HG03175 (cell line): ENCODE data around the gene TMEM35B.
"Not testable (repeated sequence)": the region's sequence is repeated elsewhere in the genome, so short reads cannot be mapped to it uniquely, and the experiment has no call there.

Source experiments
- ATAC-seq: cut with Tn5 transposase; IDR thresholded peaks from one replicate; pipeline ENCODE4 v1.9.1; 2021; ENCODE audit warnings: mild to moderate bottlenecking, moderate library complexity; ENCODE audit not compliant: unreplicated experiment

The TMEM35B gene

DNA sequence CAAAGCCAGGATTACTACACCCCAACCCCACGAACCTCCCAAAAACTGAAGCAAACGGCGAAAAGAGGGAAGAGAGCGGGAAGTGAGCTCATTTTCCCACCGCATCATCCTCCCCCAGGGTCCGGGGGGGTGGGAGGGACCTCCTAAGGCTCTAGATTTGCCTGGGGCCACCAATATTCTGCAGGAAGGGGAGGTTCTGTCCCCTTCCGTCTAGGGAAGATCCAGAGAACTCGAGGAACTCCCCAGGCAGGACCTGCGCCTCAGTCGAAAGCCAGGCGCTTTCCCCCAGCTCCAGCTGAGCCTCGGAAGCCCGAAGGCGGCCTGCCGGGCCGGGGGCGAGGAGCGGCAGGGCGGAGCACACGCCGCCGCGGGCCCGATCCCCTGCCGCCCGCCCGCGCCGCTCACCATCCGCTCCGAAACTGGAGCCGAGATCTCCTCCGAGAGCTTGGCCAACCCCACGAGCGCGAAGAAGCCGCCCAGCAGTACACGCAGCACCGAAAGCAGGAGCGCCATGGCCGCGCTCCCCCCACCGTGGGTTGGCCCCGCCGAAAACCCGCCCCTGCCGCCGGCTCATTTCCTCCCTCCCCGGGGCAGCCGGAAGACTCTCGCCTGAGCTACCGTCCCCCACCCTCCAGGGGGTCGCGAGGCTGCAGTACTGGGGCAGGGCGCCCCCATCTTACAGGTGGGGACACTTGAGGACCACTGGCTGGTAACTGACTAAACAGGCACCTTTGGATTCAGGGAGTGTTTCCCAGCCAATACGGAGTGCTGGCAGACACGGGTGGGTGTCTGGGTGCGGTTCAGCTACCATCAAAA, at the start of gene TMEM35B:
TMEM35B (minus strand) TSS at position 555 of the 816 bp plus-strand sequence; CDS start at position 513, 42 bp downstream.
- peak; percentile 82 for ATAC-seq

- ATAC-seq: no peak
Measured at GRCh38 chr1:35033346-35033745, 48.2 kb upstream of the TMEM35B start.

- ATAC-seq: no peak
Measured at GRCh38 chr1:35032384-35032739, 47.2 kb upstream of the TMEM35B start.

DNA sequence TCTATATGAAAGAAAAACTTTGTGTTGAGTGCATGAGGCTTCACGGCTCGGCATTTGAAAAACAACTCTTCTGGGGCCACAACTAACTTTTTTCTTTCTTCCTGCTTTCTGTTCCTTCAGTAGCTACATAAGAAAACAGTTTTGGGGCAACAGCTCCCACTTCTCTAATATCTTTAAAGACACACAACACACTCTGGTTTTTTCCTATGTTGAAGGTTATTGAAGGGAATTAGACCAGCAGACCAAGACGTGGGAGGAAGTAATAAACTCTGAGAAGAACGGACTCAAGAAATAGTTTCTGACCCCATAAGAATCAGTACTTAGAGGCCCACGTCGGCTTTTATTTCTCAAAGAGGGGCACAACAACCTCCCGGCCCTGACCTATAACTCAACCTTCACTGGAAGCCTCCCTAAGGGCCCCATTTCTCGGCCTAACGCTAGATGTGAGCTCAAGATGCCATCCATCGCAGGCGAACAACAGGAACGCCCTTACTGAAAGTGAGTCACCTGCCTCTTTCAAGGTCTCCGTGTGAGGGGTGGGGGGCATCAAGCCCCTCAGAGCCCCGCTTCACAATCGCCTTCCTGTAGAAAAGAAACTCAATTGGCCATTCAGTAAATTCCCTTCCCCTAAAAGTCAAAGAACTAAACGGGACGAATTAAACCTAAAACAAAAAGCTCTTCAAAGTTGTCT, 45.8 kb upstream of the TMEM35B start:
- ATAC-seq: no peak

- no peak for ATAC-seq
Measured at GRCh38 chr1:35030338-35030737, 45.2 kb upstream of the TMEM35B start.

DNA sequence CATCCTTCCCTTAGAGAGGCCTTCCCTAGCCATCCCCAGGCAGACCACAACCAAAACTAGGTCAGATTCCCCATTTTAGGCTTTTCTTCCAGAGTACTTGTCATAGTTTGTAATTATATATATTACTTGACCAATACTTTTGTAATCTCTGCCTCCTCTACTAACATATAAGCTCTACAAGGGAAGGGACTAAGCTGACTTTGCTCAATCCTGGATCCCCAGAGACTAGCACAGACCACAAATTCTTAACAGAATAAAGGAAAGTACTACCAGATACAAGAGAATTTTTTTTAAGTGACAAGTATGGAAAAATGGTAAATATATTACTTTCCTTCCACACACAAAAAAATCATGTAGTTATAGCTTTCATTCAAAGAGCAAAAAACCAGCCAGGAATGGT, 44.6 kb upstream of the TMEM35B start:
- no peak for ATAC-seq

GRCh38 chr1:35016406-35016805, 31.3 kb upstream of the TMEM35B start:
- no peak for ATAC-seq

DNA sequence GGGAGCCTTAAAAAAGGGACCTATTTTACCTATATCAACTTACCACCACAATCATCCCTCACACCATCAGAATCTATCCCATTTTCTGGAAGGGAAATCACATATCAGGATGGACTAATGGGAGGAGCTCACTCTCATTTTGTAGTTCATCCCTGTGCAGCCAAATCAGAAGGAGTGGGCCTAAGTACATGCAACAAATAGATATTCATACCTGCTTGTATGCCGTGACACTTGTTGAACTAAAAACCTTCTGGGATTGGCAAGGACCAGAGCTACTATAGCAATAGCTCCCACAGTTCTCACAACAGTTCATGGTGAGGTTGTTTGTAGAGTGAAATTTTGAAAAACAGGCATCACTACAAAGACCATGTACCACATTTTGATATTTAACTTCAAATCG, 29.3 kb upstream of the TMEM35B start:
- no peak for ATAC-seq

- ATAC-seq: no peak
Measured at GRCh38 chr1:35005711-35006110, 20.6 kb upstream of the TMEM35B start.

- ATAC-seq: no peak
Measured at GRCh38 chr1:35001743-35002142, 16.6 kb upstream of the TMEM35B start.

- ATAC-seq: no peak
Measured at GRCh38 chr1:34994878-34995277, 9.7 kb upstream of the TMEM35B start.

- ATAC-seq: no peak
Measured at GRCh38 chr1:34988581-34988980, 3.4 kb upstream of the TMEM35B start.

DNA sequence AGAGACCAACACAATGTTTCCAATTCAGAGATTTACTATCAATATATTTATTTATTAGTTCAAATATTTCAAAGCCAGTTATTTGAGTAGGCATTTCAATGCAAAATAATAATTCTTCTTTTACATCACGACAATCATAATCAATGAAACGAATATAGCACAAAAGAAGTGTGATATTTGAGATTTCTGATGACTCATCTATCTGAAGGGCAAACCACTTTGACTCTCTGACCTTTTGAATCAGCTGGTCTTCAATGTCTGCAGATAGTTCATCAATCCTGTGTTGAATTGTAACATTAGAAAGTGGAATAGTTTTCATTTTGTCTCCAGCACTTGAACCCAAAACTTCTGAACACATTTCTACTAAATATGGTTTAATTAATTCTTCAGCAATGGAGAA, 3.0 kb upstream of the TMEM35B start:
- ATAC-seq: no peak

GRCh38 chr1:34987018-34987417, 1.9 kb upstream of the TMEM35B start:
- no peak for ATAC-seq

DNA sequence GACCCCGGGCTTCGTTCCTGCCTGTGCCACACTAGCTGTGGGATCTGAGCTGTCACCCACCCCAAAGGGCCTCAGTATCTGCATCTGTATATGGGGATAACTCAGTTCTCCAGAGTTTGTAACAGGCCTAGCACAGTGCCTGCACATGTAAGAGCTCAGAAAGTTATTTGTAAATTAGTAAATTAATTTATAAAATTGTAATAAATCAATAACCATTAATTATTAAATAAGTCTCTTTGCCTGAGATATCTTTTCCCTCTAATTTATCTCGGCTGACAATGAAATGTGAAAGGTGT, 410 bp upstream of the TMEM35B start:
- not testable (repeated sequence) for ATAC-seq

GRCh38 chr1:34984435-34984792, 733 bp downstream of the TMEM35B start:
- peak; percentile 10 for ATAC-seq

GRCh38 chr1:34983700-34984355, 1.3 kb downstream of the TMEM35B start:
- no peak for ATAC-seq

GRCh38 chr1:34982820-34983376, 2.2 kb downstream of the TMEM35B start:
- no peak for ATAC-seq

DNA sequence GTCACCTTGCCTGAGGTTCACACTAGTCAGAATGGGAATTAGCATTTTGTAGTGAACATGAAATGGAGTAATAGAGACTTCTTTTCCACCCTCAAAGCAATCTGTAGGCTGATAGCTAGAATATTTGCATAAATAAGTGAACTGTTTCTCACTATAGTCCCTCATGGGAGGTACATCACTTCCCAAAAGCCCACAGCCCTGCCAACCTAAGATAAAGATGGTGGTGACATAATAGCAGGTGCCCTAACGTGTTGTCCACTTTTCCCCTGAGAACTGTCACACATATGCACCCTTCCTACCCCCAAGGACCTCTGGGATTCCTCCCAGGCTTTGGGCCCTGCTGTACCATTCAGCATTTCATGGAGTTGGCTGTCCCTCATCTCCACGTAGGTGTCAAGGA, 4.4 kb downstream of the TMEM35B start:
- ATAC-seq: no peak

GRCh38 chr1:34978921-34979320, 6.2 kb downstream of the TMEM35B start:
- ATAC-seq: no peak

DNA sequence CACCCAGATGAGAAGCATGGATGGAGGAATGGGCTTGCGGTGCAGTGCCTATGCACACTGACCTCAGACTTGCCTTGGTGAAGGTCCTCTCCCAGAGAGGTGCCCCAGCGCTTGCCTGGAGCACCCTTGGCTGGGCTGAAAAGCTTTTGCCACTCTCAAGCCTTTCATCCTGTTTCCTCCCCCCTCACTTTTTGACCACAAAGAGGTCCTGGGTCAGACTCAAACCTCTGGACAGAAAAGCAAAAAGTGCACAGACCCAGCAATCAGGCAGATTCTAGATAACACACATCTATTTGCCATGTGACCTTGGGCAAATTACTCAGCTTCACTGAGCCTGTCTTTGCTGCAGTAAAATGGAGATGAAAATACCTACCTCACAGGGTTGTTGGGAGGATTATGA, 7.3 kb downstream of the TMEM35B start:
- no peak for ATAC-seq

DNA sequence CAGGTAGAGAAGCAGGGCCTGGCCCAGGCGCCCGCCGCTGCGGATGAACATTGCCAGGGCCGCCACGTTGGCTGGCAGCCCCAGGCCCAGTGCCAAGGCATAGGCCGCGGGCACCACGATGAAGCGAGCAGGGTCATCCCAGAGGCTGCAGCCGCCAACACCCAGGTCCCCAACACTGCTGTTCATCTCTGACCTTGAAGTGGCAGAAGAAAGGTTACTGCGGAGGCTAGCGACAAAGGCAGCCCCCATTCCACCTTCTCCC, 8.0 kb downstream of the TMEM35B start:
- no peak for ATAC-seq
